ENCODE results near the gene NGEF.

Gene NGEF

GRCh38 chr2:232973011-232973735 is 39.9 kb downstream of the NGEF start:
- TF ChIP-seq ZFX (IDR thresholded peaks at IDR 0.05; ENCODE audit: borderline replicate concordance) = no peak
- no peak for TF ChIP-seq CTCF (IDR thresholded peaks at IDR 0.05)
- no peak overlapping the region for H3K27ac ChIP-seq

DNA sequence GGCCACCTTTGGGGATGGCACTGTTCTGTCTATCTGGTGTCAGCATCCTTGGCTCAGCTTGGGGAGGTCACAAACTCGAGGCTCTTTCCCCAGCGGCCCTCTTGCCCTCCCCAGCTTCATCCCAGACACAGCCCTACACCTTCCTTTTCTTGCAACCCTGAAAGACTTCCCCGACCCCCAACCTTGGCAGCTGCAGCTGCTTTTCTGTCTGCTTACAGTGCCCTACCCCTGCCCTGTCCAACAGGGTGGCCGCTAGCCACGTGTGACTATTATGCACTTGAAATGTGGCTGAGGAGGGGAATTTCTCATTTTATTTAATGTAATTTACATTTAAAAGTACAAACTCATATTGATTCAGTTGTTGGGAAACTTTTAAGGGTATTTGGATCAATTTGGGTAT is 41.3 kb downstream of the NGEF start:
- no peak overlapping the region for H3K27ac ChIP-seq
- TF ChIP-seq ZFX (IDR thresholded peaks at IDR 0.05; ENCODE audit: borderline replicate concordance) (no peak), CTCF (IDR thresholded peaks at IDR 0.05) (no peak)

DNA sequence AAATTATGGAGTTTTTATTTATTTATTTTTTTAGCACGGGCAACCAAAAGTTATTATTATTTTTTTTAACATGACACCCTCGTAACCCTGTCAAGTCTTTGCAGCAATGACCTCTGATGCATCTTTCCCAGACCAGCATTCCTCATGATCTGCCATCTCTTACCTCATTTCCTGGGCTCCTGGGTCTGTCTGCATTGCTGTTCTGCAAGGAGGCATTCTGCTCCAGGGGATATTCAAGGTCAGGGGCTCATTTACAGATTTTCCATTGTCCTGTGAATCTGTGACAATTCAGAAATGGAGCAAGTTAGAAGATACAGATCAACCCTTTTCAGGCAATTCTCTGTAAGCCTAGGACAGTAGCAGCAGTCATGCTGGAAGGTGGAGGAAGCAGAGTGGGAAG is 43.0 kb downstream of the NGEF start:
- TF ChIP-seq CTCF (IDR thresholded peaks at IDR 0.05) = no peak
- no peak for TF ChIP-seq ZFX (IDR thresholded peaks at IDR 0.05; ENCODE audit: borderline replicate concordance)
- no peak overlapping the region for H3K27ac ChIP-seq

DNA sequence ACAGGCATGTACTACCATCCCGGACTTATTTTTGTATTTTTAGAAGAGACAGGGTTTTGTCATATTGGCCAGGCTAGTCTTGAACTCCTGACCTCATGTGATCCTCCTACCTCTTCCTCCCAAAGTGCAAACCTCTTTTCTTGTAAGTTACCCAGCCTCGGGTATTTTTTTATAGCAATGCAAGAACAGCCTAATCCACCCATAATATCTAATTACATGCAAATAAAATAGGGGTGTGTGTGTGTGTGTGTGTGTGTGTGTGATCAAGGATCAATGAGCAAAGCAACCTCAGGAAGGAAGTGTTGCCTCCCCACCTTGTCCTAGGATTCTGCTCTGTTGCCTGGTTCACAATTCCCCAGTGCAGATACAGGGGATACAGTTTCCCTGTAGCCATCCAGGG is 45.6 kb downstream of the NGEF start:
- no peak for TF ChIP-seq ZFX (IDR thresholded peaks at IDR 0.05; ENCODE audit: borderline replicate concordance)
- no peak for TF ChIP-seq CTCF (IDR thresholded peaks at IDR 0.05)
- no peak overlapping the region for H3K27ac ChIP-seq

DNA sequence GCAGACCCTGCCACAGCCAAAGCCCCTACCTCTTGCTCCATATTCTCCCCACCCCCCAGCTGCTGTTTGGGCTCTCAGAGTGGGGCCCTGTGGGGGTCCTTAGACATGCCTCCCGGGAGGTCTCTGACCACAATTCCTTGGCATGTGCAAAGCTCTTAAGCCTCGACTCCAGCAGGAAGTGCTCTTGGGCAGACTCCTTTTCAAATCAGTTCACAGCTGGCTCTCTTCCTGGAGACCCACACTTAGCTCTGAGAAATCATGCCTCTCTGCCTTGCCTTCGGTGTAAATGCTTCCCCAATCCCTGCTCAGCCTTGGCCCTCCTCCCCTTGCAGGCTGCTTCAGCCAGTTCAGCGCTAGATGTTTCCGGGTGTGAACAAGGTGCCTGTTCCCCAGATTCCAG is 46.9 kb downstream of the NGEF start:
- TF ChIP-seq CTCF (IDR thresholded peaks at IDR 0.05) (no peak), ZFX (IDR thresholded peaks at IDR 0.05; ENCODE audit: borderline replicate concordance) (no peak)
- H3K27ac ChIP-seq = no peak overlapping the region

GRCh38 chr2:232963913-232964312 is 49.1 kb downstream of the NGEF start:
- H3K27ac ChIP-seq = no peak overlapping the region

More at GRCh38 chr2:232963913-232964312, 49.1 kb downstream of the NGEF start:
- no peak for TF ChIP-seq CTCF (IDR thresholded peaks at IDR 0.05)
- no peak for TF ChIP-seq ZFX (IDR thresholded peaks at IDR 0.05; ENCODE audit: borderline replicate concordance)

Data from 22Rv1 (cell line).